Colonic mucosa (tissue), 4 donors: ENCODE measurements around the gene ZNF28. TPM values are rescaled to one million over a fixed set of nuclear protein-coding genes. Genes with fewer than 3 reads are reported as not detected.

Source experiments
- DNase-seq: peaks from one replicate; pipeline ENCODE4 v3.0.0-alpha.2; 2020
- H3K27ac ChIP-seq: fragments of 200-600 bp; one replicate; pipeline ENCODE4 v1.8.0; 2021
- H3K27me3 ChIP-seq: fragments of 200-600 bp; one replicate; pipeline ENCODE4 v1.8.0; 2021
- H3K36me3 ChIP-seq: fragments of 200-600 bp; one replicate; pipeline ENCODE4 v1.8.0; 2021
- H3K4me1 ChIP-seq: fragments of 200-600 bp; one replicate; pipeline ENCODE4 v1.8.0; 2021; ENCODE audit warnings: mild to moderate bottlenecking
- H3K4me3 ChIP-seq: fragments of 200-600 bp; one replicate; pipeline ENCODE4 v1.8.0; 2021
- H3K9ac ChIP-seq, 2 donors: one replicate each; pipeline ENCODE4 v1.7.0; 2013; ENCODE audit warnings: control low read depth in 2 of 2, low read depth in 2 of 2, low read length in 2 of 2
- H3K9me3 ChIP-seq: fragments of 200-600 bp; one replicate; pipeline ENCODE4 v1.8.0; 2021
- intact Hi-C: fragments of 100-400 bp; cut with DNase I; formaldehyde crosslinking; loops from one replicate; pipeline ENCODE4 v1.14.1; 2022
- total RNA-seq, 2 donors: library from RNA; stranded (reverse); fragmentation: NEBNext Ultra II Directional in 1 of 2; extraction: Animal tissue kit (Norgen Biotek cat#: 25700) in 1 of 2; gene quantifications; one replicate each; pipeline ENCODE4 v1.2.1, GENCODE V29; 2021
- TF ChIP-seq, protein P1 (sequence below): fragments of 200-600 bp; IDR thresholded peaks from one replicate; pipeline ENCODE4 v1.8.0; 2022; ENCODE audit warnings: antibody characterized with exemption, mild to moderate bottlenecking
- donor health status: healthy.
- donor health status: DM: no; HTN: no; CAD: no.
- donor health status: DM: no; HTN: no; CAD: no.

ZNF28 gene
- total RNA-seq, 2 donors from 2014 or later: 24.5 to 25.0 TPM

DNA sequence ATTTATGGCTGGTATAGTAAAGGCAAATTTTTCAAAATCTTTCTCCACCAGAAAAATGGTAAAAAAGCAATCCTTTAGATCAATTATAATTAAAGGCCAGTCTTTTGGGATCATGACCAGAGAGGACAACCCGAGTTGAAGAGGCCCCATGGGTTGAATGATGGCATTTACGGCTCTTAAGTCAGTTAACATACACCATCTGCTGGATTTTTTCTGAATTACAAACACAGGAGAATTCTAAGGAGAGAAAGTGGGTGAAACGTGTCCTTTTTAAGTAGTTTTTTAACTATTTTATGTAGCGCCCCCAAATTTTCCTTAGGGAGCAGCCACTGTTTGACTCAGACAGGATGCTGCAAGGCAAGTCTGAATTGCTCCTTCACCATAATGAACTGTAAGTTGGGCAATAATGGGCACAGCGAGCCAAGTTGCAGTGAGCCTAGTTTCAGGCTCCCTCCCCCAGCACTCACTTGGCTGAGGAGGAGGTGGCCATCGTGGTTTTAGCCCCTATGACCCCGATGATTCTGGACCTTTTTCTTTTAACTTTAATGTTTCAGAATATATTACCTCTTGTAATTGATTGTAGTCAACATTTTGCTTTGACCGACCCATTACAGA lies 73.0 kb downstream of the ZNF28 start:
- H3K4me3 ChIP-seq: no peak overlapping the region
- no peaks in the 10 kb centered on the region for H3K36me3 ChIP-seq
- no peaks in the 10 kb centered on the region for H3K9me3 ChIP-seq
- no peak overlapping the region for H3K27ac ChIP-seq
- no peaks in the 10 kb centered on the region for H3K27me3 ChIP-seq
- no peak overlapping the region for H3K9ac ChIP-seq
- TF ChIP-seq, protein P1, sequence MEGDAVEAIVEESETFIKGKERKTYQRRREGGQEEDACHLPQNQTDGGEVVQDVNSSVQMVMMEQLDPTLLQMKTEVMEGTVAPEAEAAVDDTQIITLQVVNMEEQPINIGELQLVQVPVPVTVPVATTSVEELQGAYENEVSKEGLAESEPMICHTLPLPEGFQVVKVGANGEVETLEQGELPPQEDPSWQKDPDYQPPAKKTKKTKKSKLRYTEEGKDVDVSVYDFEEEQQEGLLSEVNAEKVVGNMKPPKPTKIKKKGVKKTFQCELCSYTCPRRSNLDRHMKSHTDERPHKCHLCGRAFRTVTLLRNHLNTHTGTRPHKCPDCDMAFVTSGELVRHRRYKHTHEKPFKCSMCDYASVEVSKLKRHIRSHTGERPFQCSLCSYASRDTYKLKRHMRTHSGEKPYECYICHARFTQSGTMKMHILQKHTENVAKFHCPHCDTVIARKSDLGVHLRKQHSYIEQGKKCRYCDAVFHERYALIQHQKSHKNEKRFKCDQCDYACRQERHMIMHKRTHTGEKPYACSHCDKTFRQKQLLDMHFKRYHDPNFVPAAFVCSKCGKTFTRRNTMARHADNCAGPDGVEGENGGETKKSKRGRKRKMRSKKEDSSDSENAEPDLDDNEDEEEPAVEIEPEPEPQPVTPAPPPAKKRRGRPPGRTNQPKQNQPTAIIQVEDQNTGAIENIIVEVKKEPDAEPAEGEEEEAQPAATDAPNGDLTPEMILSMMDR: no peak
- intact Hi-C loops: loop anchor here (5.0 kb wide), 1 partner anchor 501 kb away; no protein-coding TSS in a partner anchor
- no peak for DNase-seq
- no peaks in the 10 kb centered on the region for H3K4me1 ChIP-seq

Other genes with a start within 250 kb of the ZNF28 start
- gene ZNF83, start 183.3 kb downstream of the ZNF28 start, total RNA-seq: 10 to 100 TPM in 1 of 2 donors, 1 to 10 TPM in 1; 9.6 to 19.7 TPM
- 10 to 100 TPM in 1 of 2 donors, 1 to 10 TPM in 1; 9.8 to 17.7 TPM for gene ZNF611, start 86.6 kb downstream of the ZNF28 start, total RNA-seq
- 10 to 100 TPM; 10.4 to 13.2 TPM for gene ZNF600, start 34.8 kb downstream of the ZNF28 start, total RNA-seq
- 10 to 100 TPM; 17.1 to 25.8 TPM for gene ZNF468, start 36.0 kb upstream of the ZNF28 start, total RNA-seq
- gene ZNF320, start 76.0 kb upstream of the ZNF28 start, total RNA-seq: 10 to 100 TPM in 1 of 2 donors, 1 to 10 TPM in 1; 4.6 to 21.3 TPM
- gene ZNF888, start 101.8 kb upstream of the ZNF28 start, total RNA-seq: 10 to 100 TPM in 1 of 2 donors, 1 to 10 TPM in 1; 9.5 to 17.0 TPM
- gene ZNF816, start 141.2 kb upstream of the ZNF28 start, total RNA-seq: 10 to 100 TPM; 10.8 to 21.4 TPM
- gene ERVV-1, start 192.3 kb upstream of the ZNF28 start, total RNA-seq: not detected
- gene ERVV-2, start 223.1 kb upstream of the ZNF28 start, total RNA-seq: not detected